Putamen (tissue), 1 donor: Measurements from ENCODE around the gene HDAC8.
"Not testable (repeated sequence)": the region's sequence is repeated elsewhere in the genome, so short reads cannot be mapped to it uniquely, and the experiment has no call there.

Experiments
- DNase-seq: peaks from one replicate; pipeline ENCODE4 v3.0.0-alpha.2; 2016; ENCODE audit warnings: low spot score

Gene HDAC8

DNA sequence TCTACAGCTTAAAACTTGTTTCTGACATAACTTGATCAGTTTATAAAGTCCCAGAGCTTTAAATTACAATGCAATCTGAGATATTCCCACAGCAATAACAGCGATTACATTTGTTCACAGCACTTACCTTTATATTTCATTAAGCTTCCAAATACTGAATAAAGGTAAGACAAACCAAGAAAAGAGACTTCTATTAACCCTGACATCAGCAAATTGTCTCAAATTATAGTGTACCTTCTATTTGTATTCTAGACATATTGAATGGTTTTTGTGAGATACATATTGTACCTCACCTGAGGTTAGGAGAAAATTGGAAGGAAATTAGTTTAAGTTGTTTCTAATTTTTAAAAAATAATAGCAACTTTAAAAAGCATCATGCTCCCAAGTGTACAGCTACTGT lies 111.9 kb downstream of the HDAC8 start:
- no peak for DNase-seq

DNA sequence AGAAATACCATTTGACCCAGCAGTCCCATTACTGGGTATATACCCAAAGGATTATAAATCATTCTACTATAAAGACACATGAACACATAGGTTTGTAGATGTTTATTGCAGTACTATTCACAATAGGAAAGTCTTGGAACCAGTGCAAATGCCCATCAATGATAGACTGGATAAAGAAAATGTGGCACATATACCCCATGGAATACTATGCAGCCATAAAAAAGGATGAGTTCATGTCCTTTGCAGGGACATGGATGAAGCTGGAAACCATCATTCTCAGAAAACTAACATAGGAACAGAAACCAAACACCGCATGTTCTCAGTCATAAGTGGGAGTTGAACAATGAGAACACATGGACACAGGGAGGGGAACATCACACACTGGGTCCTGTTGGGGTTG lies 123.6 kb downstream of the HDAC8 start:
- DNase-seq = not testable (repeated sequence)

DNA sequence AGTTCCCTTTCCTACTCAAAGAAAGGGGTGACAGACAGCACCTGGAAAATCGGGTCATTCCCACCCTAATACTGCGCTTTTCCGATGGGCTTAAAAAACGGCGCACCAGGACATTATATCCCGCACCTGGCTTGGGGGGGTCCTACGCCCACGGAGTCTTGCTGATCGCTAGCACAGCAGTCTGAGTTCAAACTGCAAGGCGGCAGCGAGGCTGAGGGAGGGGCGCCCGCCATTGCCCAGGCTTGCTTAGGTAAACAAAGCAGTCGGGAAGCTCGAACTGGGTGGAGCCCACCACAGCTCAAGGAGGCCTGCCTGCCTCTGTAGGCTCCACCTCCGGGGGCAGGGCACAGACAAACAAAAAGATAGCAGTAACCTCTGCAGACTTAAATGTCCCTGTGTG lies 131.9 kb downstream of the HDAC8 start:
- not testable (repeated sequence) for DNase-seq

DNA sequence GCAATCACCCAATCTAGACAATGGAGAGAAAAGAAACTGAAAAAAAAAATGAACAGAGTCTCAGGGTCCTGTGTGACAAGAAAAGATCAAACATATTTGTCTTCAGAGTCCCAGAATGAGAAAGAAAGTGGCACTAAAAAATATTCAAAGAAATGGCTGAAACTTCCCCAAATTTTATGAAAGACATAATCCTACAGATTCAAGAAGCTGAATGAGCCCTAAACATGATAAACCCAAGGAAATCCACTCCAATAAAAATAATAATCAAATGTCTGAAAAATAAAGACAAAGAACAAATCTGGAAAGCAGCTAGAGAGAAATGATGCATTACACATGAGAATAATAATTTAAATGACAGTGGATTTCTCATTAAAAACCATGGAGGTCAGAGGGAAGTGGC lies 136.6 kb downstream of the HDAC8 start:
- no peak for DNase-seq

DNA sequence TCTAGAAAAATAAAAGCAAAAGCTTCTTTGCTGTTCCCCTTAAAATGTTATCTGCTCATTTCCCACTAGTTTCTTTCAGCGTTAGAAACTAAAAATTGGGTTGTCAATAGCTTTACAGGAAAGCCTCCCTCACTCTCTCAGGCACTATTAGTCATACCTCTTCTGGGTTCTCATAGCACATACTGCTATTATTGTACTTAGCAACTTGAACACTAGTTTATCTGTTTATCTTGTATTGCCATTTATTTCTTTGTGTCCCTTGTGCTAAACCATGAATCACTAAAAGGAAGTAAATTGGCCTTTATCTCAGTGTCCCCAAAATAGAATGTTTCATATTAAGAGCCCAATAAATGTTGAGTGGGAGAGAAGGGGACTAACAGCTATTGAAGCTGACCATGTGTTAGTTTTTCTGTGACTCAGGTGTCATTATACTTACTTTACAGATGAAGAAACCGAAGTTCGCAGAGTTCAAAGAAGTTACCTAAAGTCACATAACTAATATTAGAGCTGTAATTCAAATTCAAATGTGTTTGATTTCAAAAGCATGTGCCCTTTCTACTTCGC lies 142.2 kb downstream of the HDAC8 start:
- no peak for DNase-seq

DNA sequence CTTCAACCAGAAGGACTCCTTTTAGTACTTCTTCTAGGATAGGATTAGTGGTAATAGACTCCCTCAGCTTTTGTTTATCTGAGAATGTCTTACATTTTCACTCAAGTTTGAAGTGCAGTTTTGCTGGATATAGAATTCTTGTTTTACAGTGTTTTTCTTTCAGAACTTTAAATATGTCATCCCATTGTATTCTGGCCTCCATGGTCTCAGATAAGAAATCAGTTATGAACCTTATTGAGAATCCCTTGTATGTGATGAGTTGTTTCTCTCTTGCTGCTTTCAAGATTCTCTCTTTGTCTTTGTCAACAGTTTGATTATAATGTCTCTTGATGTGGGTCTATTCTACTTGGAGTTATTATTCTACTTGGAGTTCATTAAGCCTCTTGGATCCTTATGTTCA lies 150.8 kb downstream of the HDAC8 start:
- no peak for DNase-seq

DNA sequence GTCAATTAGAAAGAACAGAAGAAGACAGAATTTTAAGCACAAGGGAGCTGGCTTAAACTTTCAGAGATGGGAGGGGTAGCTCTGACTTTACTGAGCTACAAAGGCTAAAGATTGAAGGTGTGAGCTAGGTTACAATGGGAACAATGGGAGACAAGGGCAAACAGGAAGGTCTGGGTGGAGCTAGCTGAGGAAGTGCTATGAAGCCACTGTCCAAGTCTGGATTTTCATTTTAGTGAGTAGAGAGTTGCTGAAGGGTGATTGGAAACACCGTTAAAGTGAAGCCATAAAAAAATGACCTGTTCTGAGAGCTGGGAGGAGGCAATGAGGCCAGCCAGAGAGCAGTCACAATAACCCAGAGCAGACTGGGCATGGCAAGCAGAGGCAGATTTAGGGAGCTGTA lies 162.7 kb downstream of the HDAC8 start:
- DNase-seq = no peak

DNA sequence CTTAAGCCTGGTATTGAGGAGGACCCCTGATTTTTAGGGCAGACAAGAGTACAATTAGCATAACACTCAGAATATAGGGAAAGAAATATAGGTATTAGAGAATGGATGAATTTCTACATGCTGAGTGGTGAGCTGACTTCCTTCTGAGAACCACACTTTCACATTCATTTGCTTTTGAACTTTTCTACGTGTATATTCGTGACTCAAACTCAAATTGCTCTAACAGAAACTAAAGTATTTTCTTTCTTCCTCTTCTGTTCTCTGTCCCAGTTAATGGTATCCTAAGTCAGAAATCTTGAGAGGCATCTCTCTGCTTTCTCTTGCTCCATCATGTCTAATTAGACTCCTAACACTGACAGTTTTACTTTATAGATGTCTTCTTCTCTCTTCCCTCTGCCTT lies 163.8 kb downstream of the HDAC8 start:
- DNase-seq = no peak

DNA sequence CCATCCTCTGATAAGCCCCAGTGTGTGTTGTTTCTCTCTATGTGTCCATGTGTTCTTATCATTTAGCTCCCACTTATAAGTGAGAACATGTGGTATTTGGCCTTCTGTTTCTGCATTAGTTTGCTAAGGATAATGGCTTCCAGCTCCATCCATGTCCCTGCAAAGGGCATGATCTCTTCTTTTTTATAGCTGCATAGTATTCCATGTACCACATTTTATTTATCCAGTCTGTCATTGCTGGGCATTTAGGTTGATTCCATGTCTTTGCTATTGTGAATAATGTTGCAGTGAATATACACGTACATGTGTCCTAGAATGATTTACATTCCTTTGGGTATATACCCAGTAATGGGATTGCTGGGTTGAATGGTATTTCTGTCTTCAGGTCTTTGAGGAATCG lies 167.5 kb downstream of the HDAC8 start:
- not testable (repeated sequence) for DNase-seq

DNA sequence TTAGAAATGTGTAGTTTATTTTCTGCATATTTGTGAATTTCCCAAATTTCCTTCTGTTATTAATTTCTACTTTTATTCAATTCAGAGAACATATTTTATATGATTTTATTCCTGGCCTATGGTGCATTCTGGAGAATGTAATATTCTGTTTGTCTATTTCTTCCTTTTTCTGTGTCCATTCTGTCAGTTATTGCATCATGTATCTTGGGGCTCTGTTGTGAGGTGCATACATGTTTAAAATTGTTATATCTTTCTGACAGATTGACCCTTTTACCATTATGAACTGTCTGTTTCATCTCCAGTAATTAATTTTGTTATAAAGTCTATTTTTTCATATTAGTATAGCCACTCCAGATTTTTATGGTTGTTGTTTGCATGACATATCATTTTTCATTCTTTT lies 170.0 kb downstream of the HDAC8 start:
- no peak for DNase-seq

DNA sequence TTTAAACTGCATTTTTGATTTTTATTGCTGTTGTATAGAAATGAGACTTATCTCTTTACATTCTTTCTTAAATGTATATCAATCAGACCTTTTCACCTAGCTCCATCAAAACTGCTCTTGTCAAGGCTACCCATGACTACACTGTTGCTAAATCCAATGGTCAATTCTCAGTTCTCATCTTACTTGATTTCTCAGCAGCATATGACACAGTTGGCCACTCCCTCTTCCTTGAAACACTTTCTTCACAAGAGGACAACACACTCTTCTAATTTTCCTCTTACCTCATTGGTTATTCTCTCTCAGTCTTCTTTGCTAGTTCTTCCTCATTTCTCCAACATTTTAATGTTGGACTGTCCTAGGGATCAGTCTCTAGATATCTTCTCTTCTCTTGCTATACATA lies 172.8 kb downstream of the HDAC8 start:
- no peak for DNase-seq

DNA sequence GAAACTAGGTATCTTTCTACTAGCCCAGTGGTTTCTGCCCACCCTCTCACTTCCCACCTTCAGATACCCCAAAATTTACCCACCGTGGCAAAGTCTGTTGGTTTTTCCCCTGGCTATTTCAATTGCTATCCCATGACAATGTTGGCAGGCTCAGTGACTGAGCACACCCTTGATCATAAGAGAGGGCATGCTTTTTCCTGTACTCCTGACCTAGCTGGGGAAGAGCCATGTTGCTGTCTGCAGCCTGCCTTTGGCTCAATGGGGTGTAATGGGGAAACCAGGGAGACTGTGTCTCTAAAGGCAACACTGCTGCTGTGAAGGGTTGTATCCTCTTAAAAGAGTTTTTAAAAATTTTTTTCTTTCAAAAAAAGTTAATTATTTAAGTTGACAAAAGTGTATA lies 176.5 kb downstream of the HDAC8 start:
- no peak for DNase-seq

DNA sequence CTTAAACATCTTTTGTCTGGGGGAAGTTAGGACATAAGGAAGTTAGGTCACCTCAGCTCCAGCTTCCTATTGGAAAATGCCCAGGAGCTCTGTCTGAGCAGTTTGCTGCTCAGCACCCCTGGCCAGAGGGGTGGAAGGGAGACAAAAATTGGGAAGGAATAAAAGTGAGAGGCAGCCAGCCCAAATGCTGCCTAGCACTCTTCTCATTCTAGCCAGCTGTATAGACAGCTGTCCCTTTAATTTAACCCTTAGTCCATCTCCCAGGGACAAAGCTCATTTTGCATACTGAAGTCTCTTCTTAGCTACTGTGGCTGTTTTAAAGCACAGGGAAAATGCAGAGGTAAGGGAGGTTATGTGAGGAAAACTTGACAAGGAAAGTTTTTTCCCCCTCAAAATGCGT lies 177.4 kb downstream of the HDAC8 start:
- no peak for DNase-seq

DNA sequence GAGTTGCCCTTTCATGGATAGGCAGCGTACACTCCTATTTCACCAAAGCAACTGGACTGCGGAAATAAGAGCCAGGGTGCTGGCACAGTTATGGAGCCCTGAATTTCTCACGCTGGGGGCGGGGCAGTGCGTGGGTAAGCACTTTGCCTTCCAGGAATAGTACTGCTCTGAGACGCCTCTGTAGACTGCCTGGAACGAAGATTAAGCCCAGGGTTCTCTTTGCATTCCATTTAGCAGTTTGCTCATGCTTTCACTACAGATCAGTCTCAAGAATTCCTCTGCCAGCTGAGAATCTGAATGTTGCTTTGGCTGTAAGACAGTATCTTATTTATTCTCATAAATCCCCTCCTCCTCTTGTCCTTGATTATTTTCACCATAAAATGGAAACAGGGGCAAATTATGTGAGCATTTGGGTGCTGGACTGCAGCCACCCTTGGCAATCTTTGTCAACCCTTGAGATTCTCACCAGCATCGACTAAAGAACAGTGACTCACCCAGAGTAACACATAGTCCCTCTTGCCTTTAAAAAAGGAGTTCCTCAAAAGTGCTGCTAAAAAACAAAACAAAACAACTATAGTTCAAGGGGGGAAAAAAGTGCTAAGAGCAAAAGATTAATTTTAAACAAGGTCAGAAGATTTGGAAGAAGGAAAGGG lies 178.0 kb downstream of the HDAC8 start:
- DNase-seq = peak; percentile 27

DNA sequence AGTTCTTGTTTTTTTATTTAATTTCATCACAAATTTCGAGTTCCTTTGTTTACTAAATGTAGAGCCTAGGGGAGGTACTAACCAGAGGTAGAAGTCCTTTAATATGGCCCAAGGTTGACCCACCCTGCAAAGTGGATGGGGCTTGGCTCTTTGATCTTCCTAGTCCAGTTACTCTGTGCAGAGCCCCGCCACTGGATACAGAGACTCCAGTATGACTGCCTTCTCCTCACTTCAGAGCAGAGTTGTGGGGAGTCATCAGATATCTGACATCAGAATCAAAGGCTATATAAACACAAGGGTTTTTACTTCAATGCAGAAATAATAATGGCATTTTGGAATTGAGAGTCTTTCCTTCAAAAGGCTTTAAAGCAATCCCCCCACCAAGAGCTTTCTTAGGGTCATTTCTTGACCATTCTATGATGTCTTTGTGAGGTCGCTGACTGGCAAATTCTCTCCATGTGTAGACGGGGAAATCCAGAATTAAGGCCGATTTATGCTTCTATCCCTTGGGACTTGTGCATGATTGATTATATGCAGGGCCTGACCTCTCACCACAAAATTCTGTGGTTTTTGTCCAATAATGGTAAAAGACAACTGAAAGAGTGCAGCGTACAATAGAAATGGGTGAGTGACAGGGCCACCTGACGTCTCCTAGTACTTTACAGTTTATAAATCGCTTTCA lies 178.7 kb downstream of the HDAC8 start:
- DNase-seq = no peak

DNA sequence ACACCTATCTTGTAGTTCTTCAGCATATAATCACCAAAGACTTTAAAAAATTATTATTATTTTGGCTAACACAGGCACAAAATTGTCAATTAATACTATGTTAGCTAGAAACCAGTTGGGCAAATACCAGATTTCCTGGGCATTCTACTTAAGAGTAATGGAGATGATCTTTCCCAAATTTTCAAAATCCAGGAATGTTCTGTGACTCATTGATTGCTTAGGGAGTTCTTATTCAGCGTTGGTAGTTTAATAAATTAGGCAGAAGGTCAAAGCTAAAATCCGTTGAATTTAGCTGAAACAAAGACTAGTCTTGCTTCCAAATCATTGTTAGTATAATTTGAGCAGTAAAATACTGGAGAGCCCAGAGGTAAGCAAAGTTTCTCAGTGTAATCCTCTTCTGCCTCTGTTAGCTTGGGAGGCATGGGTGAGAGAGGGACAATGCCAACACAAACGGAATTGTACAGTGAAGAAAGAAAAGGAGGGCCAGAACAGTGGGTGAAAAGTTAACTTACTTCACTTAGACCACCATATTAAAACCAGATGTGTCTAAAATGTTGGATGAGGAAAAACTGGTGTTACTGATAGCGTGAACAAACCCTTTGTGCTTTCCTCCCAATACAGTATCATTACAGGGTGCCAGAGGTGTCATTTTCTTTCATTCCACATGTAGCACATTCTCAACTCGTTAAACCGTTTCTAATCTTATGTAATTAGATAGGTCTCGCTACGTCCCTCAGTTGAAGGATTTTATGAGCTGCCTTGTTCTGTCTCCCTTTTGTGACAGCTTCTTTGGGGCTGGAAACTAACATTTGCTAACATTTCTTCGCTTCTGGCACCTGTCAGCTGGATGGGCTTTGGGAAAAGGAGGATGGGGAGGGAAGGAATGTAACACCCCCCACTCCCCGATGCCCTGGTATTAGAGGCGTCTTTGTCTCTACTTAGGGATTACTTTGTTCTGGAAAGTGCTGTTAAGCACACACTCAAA lies 179.5 kb downstream of the HDAC8 start:
- DNase-seq = no peak

DNA sequence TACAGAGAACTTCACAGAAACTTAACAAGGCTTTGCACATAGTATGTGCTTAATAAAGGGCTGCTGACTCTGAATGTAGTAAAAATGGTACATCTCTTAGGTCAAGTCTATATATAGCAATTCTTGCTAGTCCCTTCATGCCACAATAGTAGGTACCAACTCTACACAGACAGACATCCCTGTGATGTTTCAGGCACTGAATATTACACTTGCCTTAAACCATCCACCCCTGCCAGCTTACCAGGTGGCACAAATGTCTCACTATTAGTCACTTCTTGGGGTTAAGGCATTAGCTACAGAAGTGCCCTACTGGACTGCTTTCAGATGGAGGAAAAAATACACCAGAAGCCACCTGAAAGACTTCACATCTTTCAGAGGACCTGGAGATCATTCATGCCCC lies 180.6 kb downstream of the HDAC8 start:
- DNase-seq = no peak

DNA sequence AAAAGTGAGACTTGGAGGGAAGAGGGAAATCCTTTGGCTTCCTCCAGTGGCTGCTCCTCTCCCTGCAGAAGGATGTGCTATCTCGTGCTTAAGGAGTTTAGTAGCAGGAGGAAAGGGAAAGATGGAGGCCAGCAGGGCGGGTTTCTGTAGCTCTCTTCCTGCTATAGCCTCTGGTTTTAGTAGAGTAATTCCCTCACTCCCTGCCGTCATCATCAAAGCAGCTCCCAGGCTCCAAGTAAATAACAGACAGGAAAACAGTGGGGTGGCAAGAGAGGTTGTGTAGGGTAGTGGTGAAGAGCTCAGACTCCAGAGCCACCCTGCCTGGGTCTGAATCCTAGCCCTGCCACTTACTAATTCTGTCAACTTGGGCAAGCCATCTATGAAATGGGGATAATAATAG lies 185.4 kb downstream of the HDAC8 start:
- DNase-seq = no peak

DNA sequence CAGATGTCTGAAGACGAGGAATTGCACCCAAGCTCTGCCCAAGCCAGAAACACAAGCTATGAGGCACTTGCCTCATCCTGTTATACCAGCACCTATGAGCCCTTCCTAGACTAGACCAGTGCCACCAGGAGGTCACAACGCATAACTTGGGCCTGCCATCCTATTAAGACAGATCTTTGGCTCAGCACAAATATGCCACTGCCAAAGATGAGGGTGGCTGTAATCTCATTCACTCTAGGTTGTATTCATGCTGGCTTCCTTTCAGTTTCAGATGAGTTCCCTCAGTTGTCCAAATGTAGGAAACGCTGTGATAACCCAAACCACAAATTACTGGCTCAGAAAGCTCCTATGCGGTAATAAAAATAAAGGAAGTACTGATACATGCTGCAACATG lies 190.4 kb downstream of the HDAC8 start:
- DNase-seq = no peak

DNA sequence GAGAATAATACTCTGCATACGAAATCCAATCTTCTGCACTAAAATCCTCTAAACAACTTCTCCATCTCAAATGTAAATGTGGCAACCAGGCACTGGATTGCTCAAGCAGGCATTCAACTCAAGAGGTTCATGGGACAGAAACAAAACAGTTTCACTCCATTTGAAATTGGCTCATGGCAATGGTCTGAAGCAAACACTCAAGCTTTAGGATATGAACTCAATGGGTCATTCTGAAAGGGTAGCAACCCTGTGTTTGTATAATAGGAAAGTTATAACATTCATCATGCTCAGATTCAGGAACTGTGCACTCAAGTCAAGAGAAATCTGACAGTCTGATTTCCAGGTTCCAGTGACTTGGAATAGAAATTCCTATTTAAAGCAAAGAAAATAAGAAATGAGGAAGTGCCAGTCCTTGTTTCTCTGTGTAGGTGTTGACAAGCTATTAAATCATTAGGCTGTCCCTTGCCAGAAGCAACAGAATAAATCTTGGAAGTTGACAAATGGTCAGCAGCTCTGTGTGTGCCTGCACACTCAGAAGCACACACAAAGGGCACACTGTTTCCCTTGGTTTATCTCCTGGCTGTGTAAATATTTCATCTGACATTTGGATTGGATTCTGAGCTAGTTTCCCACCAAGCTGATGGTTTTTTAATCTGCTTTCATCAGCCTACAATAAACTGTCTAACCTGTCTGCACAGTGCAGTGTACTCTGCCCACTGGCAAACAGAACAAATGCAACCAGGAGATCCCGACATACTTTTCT lies 191.0 kb downstream of the HDAC8 start:
- DNase-seq = no peak

DNA sequence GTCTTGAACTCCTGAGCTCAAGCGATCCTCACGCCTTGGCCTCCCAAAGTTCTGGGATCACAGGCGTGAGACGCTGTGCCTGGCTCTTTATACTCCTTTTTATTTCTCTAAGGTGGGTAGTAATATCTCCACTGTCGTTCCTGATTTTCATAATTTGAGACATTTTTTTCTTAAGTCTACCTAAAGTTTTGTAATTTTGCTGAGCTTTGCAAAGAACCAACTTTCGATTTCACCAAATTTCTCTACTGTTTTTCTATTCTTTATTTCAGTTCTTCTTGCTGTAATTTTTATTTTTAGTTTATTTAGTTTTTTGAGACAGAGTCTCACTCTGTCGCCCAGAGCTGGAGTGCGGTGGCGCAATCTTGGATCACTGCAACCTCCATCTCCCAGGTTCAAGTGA lies 196.5 kb downstream of the HDAC8 start:
- no peak for DNase-seq

DNA sequence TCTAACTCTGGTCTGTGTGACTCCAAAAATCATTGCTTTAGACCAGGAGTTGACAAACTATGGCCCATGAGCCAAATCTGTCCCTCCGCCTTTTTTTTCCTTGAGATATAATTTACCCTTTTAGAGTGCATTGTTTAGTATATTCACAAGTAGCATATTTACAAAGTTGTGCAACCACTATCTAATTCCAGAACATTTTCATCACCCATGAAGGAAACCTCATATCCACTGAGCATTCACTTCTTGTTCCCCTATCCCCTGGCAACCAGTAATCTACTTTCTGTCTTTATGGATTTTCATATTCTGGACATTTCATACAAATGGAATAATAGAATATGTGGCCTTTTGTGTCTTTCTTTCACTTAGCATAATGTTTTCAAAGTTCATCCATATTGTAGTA lies 199.5 kb downstream of the HDAC8 start:
- no peak for DNase-seq
